Measurements from ENCODE around the gene PKD2L2. TPM values are rescaled to one million over a fixed set of nuclear protein-coding genes. Genes with fewer than 3 reads are reported as not detected.
"Not testable (repeated sequence)": the region's sequence is repeated elsewhere in the genome, so short reads cannot be mapped to it uniquely, and the experiment has no call there.

Gene PKD2L2
- total and polyA plus RNA-seq, 7 donors: 0.05 to 4.5 (median 1.1) TPM

DNA sequence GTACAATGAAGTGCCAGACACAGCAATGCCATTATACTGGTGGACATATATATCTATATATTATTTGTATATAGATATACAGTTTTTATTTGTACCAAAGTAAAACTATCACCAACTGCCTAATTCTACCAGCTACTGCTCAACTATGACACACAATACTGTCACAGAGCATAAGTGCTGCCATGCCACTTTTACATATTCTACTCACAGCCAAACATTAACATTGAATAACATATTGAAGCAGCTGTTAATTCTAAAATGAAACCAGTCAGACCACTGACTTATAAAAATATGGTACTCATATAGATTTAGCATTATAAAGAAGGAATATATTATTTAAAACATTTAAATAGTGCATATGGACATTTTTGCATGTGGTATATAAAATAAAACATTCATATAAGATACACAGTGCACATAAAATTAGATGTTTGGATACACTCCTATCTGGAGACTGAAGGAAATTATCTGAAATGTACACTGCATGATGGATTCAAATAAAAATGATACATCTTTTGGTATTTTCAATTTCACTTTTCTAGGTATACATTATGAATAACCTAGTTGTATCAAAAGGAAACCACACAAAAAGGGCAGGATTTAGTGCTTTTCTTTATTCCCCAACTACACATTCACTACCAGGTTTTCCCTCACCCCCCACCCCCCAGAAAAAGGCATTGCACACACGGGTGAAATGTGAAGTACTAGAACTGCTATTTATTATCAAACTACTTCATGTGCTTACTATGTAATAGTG, 48.9 kb downstream of the PKD2L2 start:
- H3K27me3 ChIP-seq (ENCODE audit: insufficient read depth in 3 of 3, low read length in 2 of 3): no peaks in the 10 kb centered on the region
- no peak overlapping the region for H3K27ac ChIP-seq
- H3K4me3 ChIP-seq: no peak overlapping the region
- ATAC-seq (no peak), DNase-seq (no peak)
- 59 to 82% (median 77%) methylated on average over 1 of the region's 1 CpG for WGBS, 3 donors
- intact Hi-C loops (cut with DNase I): loop anchor here in 1 of 2 donors (10.0 kb wide), 1 partner anchor 47 kb away; no protein-coding TSS in a partner anchor
- H3K4me1 ChIP-seq: peaks cover 7% of the 10 kb centered on the region
- peaks cover 18 to 69% of the 10 kb centered on the region in 2 donors for H3K36me3 ChIP-seq (ENCODE audit: insufficient read depth in 1 of 2, low read depth in 1 of 2)
- H3K9me3 ChIP-seq: no peaks in the 10 kb centered on the region
- TF ChIP-seq, protein P1, sequence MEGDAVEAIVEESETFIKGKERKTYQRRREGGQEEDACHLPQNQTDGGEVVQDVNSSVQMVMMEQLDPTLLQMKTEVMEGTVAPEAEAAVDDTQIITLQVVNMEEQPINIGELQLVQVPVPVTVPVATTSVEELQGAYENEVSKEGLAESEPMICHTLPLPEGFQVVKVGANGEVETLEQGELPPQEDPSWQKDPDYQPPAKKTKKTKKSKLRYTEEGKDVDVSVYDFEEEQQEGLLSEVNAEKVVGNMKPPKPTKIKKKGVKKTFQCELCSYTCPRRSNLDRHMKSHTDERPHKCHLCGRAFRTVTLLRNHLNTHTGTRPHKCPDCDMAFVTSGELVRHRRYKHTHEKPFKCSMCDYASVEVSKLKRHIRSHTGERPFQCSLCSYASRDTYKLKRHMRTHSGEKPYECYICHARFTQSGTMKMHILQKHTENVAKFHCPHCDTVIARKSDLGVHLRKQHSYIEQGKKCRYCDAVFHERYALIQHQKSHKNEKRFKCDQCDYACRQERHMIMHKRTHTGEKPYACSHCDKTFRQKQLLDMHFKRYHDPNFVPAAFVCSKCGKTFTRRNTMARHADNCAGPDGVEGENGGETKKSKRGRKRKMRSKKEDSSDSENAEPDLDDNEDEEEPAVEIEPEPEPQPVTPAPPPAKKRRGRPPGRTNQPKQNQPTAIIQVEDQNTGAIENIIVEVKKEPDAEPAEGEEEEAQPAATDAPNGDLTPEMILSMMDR (IDR thresholded peaks at IDR 0.05): no peak

DNA sequence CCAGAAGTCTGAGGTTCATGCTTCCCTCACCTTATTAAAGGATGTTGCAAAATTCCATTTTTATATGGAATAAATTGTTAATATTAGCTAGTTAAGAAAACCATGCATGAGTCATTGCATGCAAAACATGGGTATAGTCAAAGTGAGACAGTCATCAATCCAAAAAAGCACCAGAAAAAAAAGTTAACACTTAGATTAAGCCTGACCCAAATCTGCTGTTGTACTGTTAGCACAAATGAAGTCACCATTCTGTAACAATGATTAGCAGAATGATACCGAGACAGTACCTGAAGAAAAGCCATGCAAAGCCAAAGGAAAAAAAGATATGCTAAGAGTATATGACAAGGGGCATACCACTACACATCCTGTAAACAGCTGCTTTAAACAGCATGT, 49.5 kb downstream of the PKD2L2 start:
- no peak overlapping the region for H3K4me3 ChIP-seq
- TF ChIP-seq, protein P1 (IDR thresholded peaks at IDR 0.05): no peak
- no peak for DNase-seq
- no peaks in the 10 kb centered on the region for H3K9me3 ChIP-seq
- peaks cover 18 to 75% of the 10 kb centered on the region in 2 donors for H3K36me3 ChIP-seq (ENCODE audit: insufficient read depth in 1 of 2, low read depth in 1 of 2)
- no peak for ATAC-seq
- no peak overlapping the region for H3K27ac ChIP-seq
- intact Hi-C loops (cut with DNase I): loop anchor here in 1 of 2 donors (10.0 kb wide), 1 partner anchor 46 kb away; no protein-coding TSS in a partner anchor
- no peaks in the 10 kb centered on the region for H3K27me3 ChIP-seq (ENCODE audit: insufficient read depth in 3 of 3, low read length in 2 of 3)
- H3K4me1 ChIP-seq: peaks cover under 1% of the 10 kb centered on the region
- 91 to 96% (median 94%) methylated on average over 1 of the region's 1 CpG for WGBS, 3 donors

DNA sequence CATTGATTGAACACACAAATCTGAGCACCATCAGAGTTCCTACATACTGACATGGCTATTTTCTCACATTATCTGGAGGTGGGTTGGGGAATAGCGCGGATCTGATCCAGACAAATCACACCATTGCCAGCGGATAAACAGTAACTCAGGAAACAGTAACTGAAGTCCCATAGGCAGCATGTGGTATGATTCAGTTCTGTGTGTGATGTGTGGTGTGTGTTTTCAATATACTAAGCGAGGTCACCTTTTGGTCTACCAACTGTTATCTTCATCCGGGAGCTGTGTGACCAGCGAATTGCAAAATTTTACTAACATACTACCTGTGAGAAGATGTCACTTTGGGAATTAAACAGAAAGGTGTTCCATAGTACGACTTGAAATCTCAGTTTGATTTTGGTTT, 50.1 kb downstream of the PKD2L2 start:
- Histone ChIP-seq H3K27me3 (ENCODE audit: insufficient read depth in 3 of 3, low read length in 2 of 3) (no peaks in the 10 kb centered on the region), H3K4me3 (no peak overlapping the region), H3K9me3 (no peaks in the 10 kb centered on the region), H3K36me3 (ENCODE audit: insufficient read depth in 1 of 2, low read depth in 1 of 2) (peaks cover 20 to 81% of the 10 kb centered on the region in 2 donors), H3K27ac (no peak overlapping the region), H3K4me1 (no peaks in the 10 kb centered on the region)
- WGBS, 3 donors: 82 to 92% (median 84%) methylated on average over 7 of the region's 7 CpGs
- intact Hi-C loops (cut with DNase I): loop anchor here in 1 of 2 donors (10.0 kb wide), 1 partner anchor 45 kb away; no protein-coding TSS in a partner anchor
- DNase-seq (no peak), ATAC-seq (no peak)
- TF ChIP-seq, protein P1 (IDR thresholded peaks at IDR 0.05): no peak

DNA sequence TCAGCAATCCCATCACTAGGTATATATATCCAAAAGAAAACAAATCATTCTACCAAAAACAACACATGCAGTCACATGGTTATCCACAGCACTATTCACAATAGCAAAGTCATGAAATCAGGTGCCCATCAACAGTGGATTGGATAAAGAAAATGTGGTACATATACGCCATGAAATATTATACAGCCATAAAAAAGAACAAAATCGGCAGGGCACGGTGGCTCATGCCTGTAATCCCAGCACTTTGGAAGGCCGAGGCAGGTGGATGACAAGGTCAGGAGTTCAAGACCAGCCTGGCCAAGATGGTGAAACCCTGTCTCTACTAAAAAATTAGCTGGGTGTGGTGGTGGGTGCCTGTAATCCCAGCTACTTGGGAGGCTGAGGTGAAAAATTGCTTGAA, 55.0 kb downstream of the PKD2L2 start:
- ATAC-seq; H3K27me3 ChIP-seq (ENCODE audit: insufficient read depth in 3 of 3, low read length in 2 of 3); intact Hi-C loops (cut with DNase I); H3K27ac ChIP-seq; H3K9me3 ChIP-seq; H3K4me3 ChIP-seq; DNase-seq; H3K4me1 ChIP-seq: not testable (repeated sequence)
- WGBS, 3 donors: 92 to 97% (median 94%) methylated on average over 4 of the region's 4 CpGs
- peaks cover 20 to 100% of the 10 kb centered on the region in 2 donors for H3K36me3 ChIP-seq (ENCODE audit: insufficient read depth in 1 of 2, low read depth in 1 of 2)

DNA sequence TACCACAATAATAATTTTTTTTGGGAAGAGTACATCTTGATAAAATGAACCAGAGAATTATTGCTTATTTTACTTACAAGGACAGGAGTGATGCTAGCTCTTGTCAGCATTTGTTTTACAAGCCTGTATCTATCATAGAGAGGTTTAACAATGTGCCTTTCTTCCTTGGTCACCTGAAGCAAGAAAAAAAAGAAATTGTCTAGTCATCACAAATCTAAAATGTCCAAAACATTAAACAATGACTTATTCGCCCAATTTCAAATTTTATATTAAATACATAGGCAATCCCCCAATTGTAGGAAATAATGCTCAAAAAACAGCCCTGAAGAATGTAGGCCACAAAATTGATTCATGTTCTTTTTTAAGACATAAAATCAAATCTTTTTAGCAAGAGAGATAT, 56.6 kb downstream of the PKD2L2 start:
- intact Hi-C loops (cut with DNase I): no loop called here
- ATAC-seq: no peak
- H3K36me3 ChIP-seq (ENCODE audit: insufficient read depth in 1 of 2, low read depth in 1 of 2): peaks cover 17 to 100% of the 10 kb centered on the region in 2 donors

More for the DNA sequence above, 56.6 kb downstream of the PKD2L2 start:
- Histone ChIP-seq H3K27me3 (ENCODE audit: insufficient read depth in 3 of 3, low read length in 2 of 3) (no peaks in the 10 kb centered on the region), H3K4me1 (no peaks in the 10 kb centered on the region), H3K9me3 (no peaks in the 10 kb centered on the region), H3K4me3 (no peak overlapping the region), H3K27ac (no peak overlapping the region)
- WGBS, 3 donors: 95 to 97% (median 95%) methylated on average over 1 of the region's 1 CpG
- TF ChIP-seq, protein P1 (IDR thresholded peaks at IDR 0.05): no peak
- no peak for DNase-seq

Measured in psoas muscle (tissue), 8 donors.